HG03432 (cell line): ENCODE results near the gene FSTL5.

Source experiments
- ATAC-seq: cut with Tn5 transposase; IDR thresholded peaks from one replicate; pipeline ENCODE4 v1.9.1; 2021; ENCODE audit warnings: mild to moderate bottlenecking, moderate library complexity; ENCODE audit not compliant: unreplicated experiment

Gene FSTL5

GRCh38 chr4:161505141-161505540 lies 658.7 kb downstream of the FSTL5 start:
- ATAC-seq, result no peak

DNA sequence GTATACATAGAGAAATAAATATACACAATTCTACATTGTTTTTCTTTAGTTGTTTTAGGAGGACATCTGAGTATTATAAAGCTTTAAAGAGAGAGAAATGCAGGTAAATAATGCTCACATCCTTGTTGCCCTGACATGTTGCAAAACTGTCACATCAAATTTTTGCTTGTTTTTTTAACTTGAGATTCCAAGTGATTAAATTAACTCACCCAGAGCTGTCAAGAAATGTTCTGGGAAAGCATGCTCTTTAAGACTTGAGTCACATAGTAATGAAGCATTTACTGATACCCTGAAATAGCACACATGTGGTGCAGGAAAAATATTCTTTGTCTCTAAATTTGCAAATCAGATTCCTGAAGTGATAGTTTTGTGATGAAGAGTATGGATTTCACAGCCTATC lies 665.6 kb downstream of the FSTL5 start:
- no peak for ATAC-seq

- no peak for ATAC-seq
These were observed 677.3 kb downstream of the FSTL5 start for GRCh38 chr4:161486461-161486860.

- ATAC-seq, result no peak
These were observed 697.5 kb downstream of the FSTL5 start for GRCh38 chr4:161466316-161466715.

- no peak for ATAC-seq
These were observed 700.4 kb downstream of the FSTL5 start for GRCh38 chr4:161463436-161463835.

DNA sequence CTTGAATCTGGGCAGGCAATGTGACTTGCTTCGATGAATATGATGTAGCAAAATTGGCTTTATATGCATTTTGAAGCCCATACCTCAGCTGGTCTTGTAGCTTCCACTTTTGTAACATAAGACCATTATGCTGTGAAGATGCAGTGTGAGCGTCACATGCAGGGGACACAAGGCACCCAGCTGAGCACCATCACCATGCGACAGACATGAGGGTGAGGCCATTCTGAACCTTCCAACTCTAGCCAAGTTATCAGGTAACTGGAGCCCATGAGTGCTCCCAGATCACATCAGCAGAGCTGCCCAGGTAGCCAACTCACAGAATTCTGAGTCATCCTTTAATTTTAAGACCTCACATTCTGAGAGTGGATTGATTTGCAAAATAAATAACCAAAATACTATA lies 705.9 kb downstream of the FSTL5 start:
- no peak for ATAC-seq

DNA sequence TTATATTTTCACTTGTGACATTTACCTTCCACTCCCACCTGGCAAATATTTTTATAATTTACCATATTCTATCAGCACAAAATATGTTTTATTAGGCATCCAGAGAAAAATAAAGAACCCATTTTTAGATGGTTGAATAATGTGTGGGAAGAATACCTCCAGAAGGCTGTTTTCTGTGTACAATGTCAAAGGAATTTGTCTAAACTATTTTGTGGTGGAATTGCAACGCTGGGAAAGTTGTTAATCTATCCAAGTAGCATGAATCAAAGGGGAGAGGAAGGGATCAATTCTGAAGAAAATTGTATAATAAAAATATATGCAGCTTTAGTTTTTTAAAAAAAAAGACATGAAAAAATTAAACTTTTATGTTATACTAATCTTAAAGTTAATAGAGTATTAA lies 706.5 kb downstream of the FSTL5 start:
- no peak for ATAC-seq

DNA sequence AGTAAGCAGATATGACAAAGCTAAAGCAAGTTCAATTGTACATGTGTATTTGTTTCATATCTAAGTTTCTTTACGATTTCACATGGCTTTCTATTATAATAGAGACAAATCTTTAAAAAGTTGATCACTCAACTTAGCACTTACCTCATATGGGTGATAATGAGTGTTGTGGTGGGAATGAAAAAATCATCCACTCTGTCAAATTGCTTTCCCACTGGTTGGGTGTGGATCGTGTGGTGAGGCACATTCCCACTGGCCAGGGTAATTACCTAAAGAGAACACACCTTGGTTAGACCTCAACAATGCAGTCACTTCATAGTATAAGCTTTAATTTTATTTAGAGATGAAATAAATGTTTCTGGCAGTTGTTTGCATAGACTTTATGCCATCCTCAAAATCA lies 708.9 kb downstream of the FSTL5 start:
- no peak for ATAC-seq

DNA sequence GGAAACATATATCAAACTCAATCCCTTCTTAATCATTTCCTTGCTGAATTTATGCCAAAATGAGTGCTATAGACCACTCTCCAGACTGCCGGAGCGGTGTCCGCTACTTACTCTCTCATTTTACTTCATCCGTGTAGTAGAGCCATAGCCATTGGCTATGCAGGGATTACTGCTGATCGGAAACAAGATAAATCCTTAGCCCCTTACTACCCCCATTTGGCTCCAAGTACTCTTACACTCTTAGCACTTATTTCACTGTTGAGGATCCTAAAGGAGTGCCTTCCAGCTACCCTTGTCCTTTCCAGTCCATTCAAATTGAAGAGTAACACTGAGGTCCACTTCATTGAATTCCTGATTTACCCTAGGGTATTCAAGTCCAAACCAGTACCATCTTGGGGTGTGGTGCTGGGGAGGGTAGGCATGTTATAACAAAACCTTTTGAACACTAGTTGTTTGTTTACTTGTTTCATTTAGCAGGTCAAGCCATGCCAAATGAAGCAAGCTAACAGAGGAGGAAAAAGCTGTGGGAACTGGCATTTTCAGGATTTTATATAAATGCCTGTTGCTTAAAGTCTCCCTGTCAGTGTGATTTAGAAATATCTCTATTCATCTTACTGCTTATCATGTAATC lies 715.1 kb downstream of the FSTL5 start:
- no peak for ATAC-seq

GRCh38 chr4:161444626-161445025 lies 719.2 kb downstream of the FSTL5 start:
- ATAC-seq, result no peak

DNA sequence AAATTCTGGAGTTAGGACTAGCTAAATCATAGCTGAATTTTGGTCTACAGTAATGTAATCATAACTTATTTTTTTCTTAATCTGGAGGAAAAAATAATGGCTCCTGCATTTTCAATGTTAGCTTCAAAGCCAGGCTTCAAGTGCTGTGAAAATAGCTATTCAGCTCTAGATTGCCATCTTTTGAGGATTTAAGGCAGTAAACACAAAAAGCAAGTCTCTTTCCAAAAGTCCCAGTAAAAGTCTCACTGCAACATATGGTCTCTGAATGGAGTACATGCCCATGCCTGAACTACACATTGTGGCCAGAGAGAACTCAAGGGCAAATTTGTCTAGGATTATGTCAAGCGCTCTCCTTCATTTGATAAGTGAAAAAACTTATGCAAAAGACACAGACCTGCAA lies 720.9 kb downstream of the FSTL5 start:
- no peak for ATAC-seq

- no peak for ATAC-seq
These were observed 725.7 kb downstream of the FSTL5 start for GRCh38 chr4:161438096-161438495.

DNA sequence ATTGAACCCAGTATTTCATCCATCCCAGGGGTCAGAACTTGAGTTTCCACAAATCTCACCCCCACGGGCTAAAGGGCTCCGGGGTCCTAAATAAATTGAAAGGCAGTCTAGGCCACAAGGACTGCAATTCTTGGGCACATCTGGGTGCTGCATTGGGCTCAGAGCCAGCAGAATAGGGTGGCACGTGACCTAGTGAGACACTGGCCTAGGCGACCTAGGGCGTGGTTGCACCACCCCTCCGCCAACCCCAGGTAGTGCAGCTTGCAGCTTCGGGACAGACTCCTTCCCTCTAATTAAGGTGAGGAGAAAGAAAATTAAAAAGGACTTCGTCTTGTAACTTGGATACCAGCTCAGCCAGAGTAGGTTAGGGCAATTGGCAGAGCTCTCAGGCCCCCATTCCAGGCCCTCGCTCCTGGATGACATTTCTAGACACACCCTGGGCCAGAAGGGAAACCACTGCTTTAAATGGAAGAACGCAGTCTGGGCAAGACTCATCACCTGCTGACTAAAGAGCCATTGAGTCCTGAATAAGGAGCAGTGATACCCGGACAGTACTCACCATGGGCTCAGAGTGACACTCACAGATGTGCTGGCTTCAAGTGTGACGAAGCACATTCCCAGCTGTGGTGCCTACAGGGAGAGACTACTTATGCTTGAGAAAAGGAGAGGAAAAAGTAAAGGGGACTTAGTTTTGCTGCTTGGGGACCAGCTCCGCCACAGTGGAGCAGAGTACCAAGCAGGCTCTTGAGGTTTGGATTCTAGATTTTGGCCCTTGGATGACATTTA lies 735.4 kb downstream of the FSTL5 start:
- ATAC-seq, result no peak

DNA sequence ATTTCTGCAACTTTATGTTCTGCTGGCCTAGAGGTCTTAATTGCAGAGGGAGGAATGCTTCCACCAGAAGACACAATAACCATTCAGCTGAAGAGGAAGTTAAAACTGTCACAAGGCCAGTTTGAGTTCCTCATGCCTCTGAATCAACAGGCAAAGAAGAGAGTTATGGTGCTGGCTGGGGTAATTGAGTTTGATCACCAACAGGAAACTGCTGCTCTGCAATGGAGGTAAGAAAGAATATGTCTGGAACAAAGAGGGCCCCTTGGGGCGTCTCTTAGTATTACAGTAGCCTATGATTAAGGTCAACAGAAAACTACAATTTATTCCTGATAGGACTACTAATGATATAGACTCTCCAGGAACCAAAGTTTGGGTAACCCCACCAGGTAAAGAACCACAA lies 744.0 kb downstream of the FSTL5 start:
- peak; percentile 80 for ATAC-seq

DNA sequence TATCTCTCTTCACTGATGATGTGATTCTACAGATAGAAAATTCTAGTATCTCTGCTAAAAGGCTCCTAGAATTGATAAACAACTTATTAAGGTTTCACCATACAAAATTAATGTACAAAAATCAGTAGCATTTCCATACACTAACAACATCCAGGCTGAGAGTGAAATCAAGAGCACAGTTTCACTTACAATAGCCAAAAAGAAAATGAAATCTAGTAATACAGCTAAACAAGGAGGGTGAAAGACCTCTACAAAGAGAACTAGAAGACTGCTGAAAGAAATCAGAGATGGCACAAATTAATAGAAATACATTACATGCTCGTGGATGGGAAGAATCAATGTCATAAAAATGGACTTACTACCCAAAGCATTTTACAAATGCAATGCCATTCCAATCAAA lies 751.9 kb downstream of the FSTL5 start:
- no peak for ATAC-seq

GRCh38 chr4:161404346-161405110 lies 759.3 kb downstream of the FSTL5 start:
- no peak for ATAC-seq

- ATAC-seq, result no peak
These were observed 760.0 kb downstream of the FSTL5 start for GRCh38 chr4:161403781-161404180.

DNA sequence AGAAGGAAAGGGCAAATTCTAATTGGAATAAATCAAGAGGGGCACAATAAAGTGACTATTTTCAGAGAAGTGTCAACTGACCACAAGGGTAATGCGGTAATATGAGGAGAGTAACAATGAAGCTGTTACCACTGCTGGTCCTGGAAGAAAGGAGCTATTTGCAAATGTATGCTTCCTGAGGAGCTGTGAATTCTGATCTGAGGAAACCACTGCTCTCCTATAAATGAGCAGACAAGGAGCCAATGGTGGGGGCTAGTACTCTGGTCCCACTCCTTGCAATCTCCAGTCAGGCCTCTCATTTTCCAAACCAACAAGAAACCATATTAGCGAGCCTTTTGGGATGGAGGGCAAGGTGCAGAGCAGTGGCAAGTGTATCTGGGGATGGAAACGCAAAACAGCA lies 770.2 kb downstream of the FSTL5 start:
- ATAC-seq, result no peak

DNA sequence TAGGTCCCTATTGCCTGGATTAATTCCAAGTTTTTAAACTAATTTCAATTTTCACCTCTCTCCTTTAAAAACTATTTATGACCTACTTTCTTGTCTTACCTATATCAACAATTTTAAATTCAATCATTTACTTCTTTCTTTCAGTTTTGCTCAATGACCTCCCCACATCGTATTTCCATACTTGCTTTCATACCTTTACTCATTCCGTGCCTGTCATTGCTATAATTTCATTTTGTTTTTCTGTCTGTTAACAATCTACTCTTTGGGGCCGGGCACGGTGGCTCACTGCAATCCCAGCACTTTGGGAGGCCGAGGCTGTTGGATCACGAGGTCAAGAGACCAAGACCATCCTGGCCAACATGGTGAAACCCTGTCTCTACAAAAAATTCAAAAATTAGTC lies 781.1 kb downstream of the FSTL5 start:
- peak; percentile 52 for ATAC-seq

- ATAC-seq, result no peak
These were observed 787.5 kb downstream of the FSTL5 start for GRCh38 chr4:161376275-161376674.

- no peak for ATAC-seq
These were observed 799.1 kb downstream of the FSTL5 start for GRCh38 chr4:161364681-161365080.

GRCh38 chr4:161360982-161361381 lies 802.8 kb downstream of the FSTL5 start:
- ATAC-seq, result no peak
